Activated CD4-positive, alpha-beta T cell treated with anti-CD3 and anti-CD28 coated beads, Interleukin-2, amount 50 U/mL, for 24 hours (primary cell): ENCODE data around the gene TPH2.

ENCODE experiments used
- DNase-seq, 2 donors: peaks; one replicate each; pipeline ENCODE4 v3.0.0-alpha.2; 2020; ENCODE audit warnings: low read depth in 1 of 2, low spot score in 1 of 2

The TPH2 gene

GRCh38 chr12:72030277-72030676, 91.6 kb downstream of the TPH2 start:
- no peak for DNase-seq

- no peak for DNase-seq
Measured at GRCh38 chr12:72031066-72031465, 92.4 kb downstream of the TPH2 start.

- no peak for DNase-seq
Measured at GRCh38 chr12:72033991-72034390, 95.3 kb downstream of the TPH2 start.

GRCh38 chr12:72035625-72036024, 97.0 kb downstream of the TPH2 start:
- no peak for DNase-seq

GRCh38 chr12:72036393-72036792, 97.7 kb downstream of the TPH2 start:
- no peak for DNase-seq

- DNase-seq, result no peak
Measured at GRCh38 chr12:72037006-72037795, 98.6 kb downstream of the TPH2 start.

GRCh38 chr12:72041811-72042210, 103.2 kb downstream of the TPH2 start:
- DNase-seq, result no peak

GRCh38 chr12:72053604-72054003, 115.0 kb downstream of the TPH2 start:
- DNase-seq, result no peak

- DNase-seq, result no peak
Measured at GRCh38 chr12:72054511-72054910, 115.9 kb downstream of the TPH2 start.

GRCh38 chr12:72057330-72057914, 118.8 kb downstream of the TPH2 start:
- DNase-seq, result no peak

- no peak for DNase-seq
Measured at GRCh38 chr12:72063073-72063472, 124.4 kb downstream of the TPH2 start.

GRCh38 chr12:72071030-72071429, 132.4 kb downstream of the TPH2 start:
- no peak for DNase-seq

GRCh38 chr12:72072592-72073212, 134.1 kb downstream of the TPH2 start:
- no peak for DNase-seq

GRCh38 chr12:72074065-72074464, 135.4 kb downstream of the TPH2 start:
- DNase-seq, result no peak

- no peak for DNase-seq
Measured at GRCh38 chr12:72074956-72075355, 136.3 kb downstream of the TPH2 start.

GRCh38 chr12:72075401-72075800, 136.8 kb downstream of the TPH2 start:
- DNase-seq, result no peak

- DNase-seq, result no peak
Measured at GRCh38 chr12:72075891-72076557, 137.4 kb downstream of the TPH2 start.

- no peak for DNase-seq
Measured at GRCh38 chr12:72076558-72076915, 137.9 kb downstream of the TPH2 start.

- DNase-seq, result no peak
Measured at GRCh38 chr12:72077111-72077820, 138.6 kb downstream of the TPH2 start.

- no peak for DNase-seq
Measured at GRCh38 chr12:72081777-72082176, 143.1 kb downstream of the TPH2 start.
